Measurements from ENCODE around the gene BZW2. TPM values are rescaled to one million over a fixed set of nuclear protein-coding genes. Genes with fewer than 3 reads are reported as not detected.
"Not testable (repeated sequence)": the region's sequence is repeated elsewhere in the genome, so short reads cannot be mapped to it uniquely, and the experiment has no call there.

The BZW2 gene
- total RNA-seq, 2 experiments from 2014 or later: 84.2 to 89.8 TPM

GRCh38 chr7:16661924-16662323, 15.9 kb downstream of the BZW2 start:
- Mint-ChIP-seq H3K4me3 (no peak overlapping the region), H3K36me3 (peaks cover 16% of the 10 kb centered on the region), H3K27ac (no peak overlapping the region), H3K27me3 (no peaks in the 10 kb centered on the region), H3K9me3 (no peaks in the 10 kb centered on the region), H3K4me1 (ENCODE audit: low read depth) (peaks cover 16% of the 10 kb centered on the region)
- ChIA-PET POLR2A (no interaction called here), CTCF (no interaction called here)
- intact Hi-C loops (cut with micrococcal nuclease): loop anchor here (1.0 to 2.0 kb wide), 2 partner anchors 15 to 42 kb away; partner anchors contain the start of gene BZW2
- no peak for DNase-seq

- ChIA-PET POLR2A (no interaction called here), CTCF (no interaction called here)
- H3K9me3 Mint-ChIP-seq: no peaks in the 10 kb centered on the region
- intact Hi-C loops (cut with micrococcal nuclease): no loop called here
- DNase-seq: no peak
- no peak overlapping the region for H3K27ac Mint-ChIP-seq
- H3K4me1 Mint-ChIP-seq (ENCODE audit: low read depth): peaks cover 10% of the 10 kb centered on the region
- peaks cover 45% of the 10 kb centered on the region for H3K36me3 Mint-ChIP-seq
- no peak overlapping the region for H3K4me3 Mint-ChIP-seq
- no peaks in the 10 kb centered on the region for H3K27me3 Mint-ChIP-seq
Measured at GRCh38 chr7:16667355-16667754, 21.4 kb downstream of the BZW2 start.

- H3K27ac Mint-ChIP-seq: no peak overlapping the region
- DNase-seq: no peak
- H3K9me3 Mint-ChIP-seq: no peaks in the 10 kb centered on the region
- CTCF ChIA-PET: no interaction called here
- peaks cover 10% of the 10 kb centered on the region for H3K4me1 Mint-ChIP-seq (ENCODE audit: low read depth)
- H3K4me3 Mint-ChIP-seq: no peak overlapping the region
- intact Hi-C loops (cut with micrococcal nuclease): no loop called here
- H3K27me3 Mint-ChIP-seq: no peaks in the 10 kb centered on the region
- POLR2A ChIA-PET: no interaction called here
- peaks cover 52% of the 10 kb centered on the region for H3K36me3 Mint-ChIP-seq
Measured at GRCh38 chr7:16668049-16668858, 22.3 kb downstream of the BZW2 start.

GRCh38 chr7:16668978-16669377, 23.0 kb downstream of the BZW2 start:
- intact Hi-C loops (cut with micrococcal nuclease): no loop called here
- Mint-ChIP-seq H3K9me3 (no peaks in the 10 kb centered on the region), H3K27ac (no peak overlapping the region), H3K36me3 (peaks cover 52% of the 10 kb centered on the region), H3K27me3 (no peaks in the 10 kb centered on the region), H3K4me3 (no peak overlapping the region), H3K4me1 (ENCODE audit: low read depth) (peaks cover 10% of the 10 kb centered on the region)
- DNase-seq: no peak
- CTCF ChIA-PET: no interaction called here
- POLR2A ChIA-PET: no interaction called here

- POLR2A ChIA-PET: no interaction called here
Measured at GRCh38 chr7:16669581-16669980, 23.6 kb downstream of the BZW2 start.

GRCh38 chr7:16670021-16670420, 24.0 kb downstream of the BZW2 start:
- no peak for DNase-seq
- CTCF ChIA-PET: no interaction called here
- Mint-ChIP-seq H3K9me3 (no peaks in the 10 kb centered on the region), H3K27ac (no peak overlapping the region), H3K27me3 (no peaks in the 10 kb centered on the region), H3K36me3 (peaks cover 48% of the 10 kb centered on the region), H3K4me3 (no peak overlapping the region), H3K4me1 (ENCODE audit: low read depth) (peaks cover 10% of the 10 kb centered on the region)
- POLR2A ChIA-PET: no interaction called here
- intact Hi-C loops (cut with micrococcal nuclease): no loop called here

More at GRCh38 chr7:16669581-16669980, 23.6 kb downstream of the BZW2 start:
- Mint-ChIP-seq H3K9me3 (no peaks in the 10 kb centered on the region), H3K27me3 (no peaks in the 10 kb centered on the region), H3K27ac (no peak overlapping the region), H3K36me3 (peaks cover 48% of the 10 kb centered on the region), H3K4me1 (ENCODE audit: low read depth) (peaks cover 10% of the 10 kb centered on the region), H3K4me3 (no peak overlapping the region)
- CTCF ChIA-PET: no interaction called here
- intact Hi-C loops (cut with micrococcal nuclease): no loop called here
- DNase-seq: no peak

- H3K4me3 Mint-ChIP-seq: no peak overlapping the region
- H3K4me1 Mint-ChIP-seq (ENCODE audit: low read depth): peaks cover 10% of the 10 kb centered on the region
- no peaks in the 10 kb centered on the region for H3K9me3 Mint-ChIP-seq
- H3K36me3 Mint-ChIP-seq: peaks cover 50% of the 10 kb centered on the region
- ChIA-PET POLR2A (no interaction called here), CTCF (no interaction called here)
- no peaks in the 10 kb centered on the region for H3K27me3 Mint-ChIP-seq
- intact Hi-C loops (cut with micrococcal nuclease): no loop called here
- no peak overlapping the region for H3K27ac Mint-ChIP-seq
- no peak for DNase-seq
Measured at GRCh38 chr7:16670731-16671344, 24.9 kb downstream of the BZW2 start.

- no peak for DNase-seq
- CTCF ChIA-PET: no interaction called here
- no peak overlapping the region for H3K4me3 Mint-ChIP-seq
- H3K27ac Mint-ChIP-seq: no peak overlapping the region
- H3K9me3 Mint-ChIP-seq: no peaks in the 10 kb centered on the region
- H3K27me3 Mint-ChIP-seq: no peaks in the 10 kb centered on the region
- intact Hi-C loops (cut with micrococcal nuclease): no loop called here
- POLR2A ChIA-PET: no interaction called here
- peaks cover 10% of the 10 kb centered on the region for H3K4me1 Mint-ChIP-seq (ENCODE audit: low read depth)
- peaks cover 51% of the 10 kb centered on the region for H3K36me3 Mint-ChIP-seq
Measured at GRCh38 chr7:16671811-16672210, 25.8 kb downstream of the BZW2 start.

- no peaks in the 10 kb centered on the region for H3K9me3 Mint-ChIP-seq
- peaks cover 48% of the 10 kb centered on the region for H3K36me3 Mint-ChIP-seq
- no peak for DNase-seq
- H3K4me1 Mint-ChIP-seq (ENCODE audit: low read depth): peaks cover 5% of the 10 kb centered on the region
- intact Hi-C loops (cut with micrococcal nuclease): no loop called here
- no peak overlapping the region for H3K27ac Mint-ChIP-seq
- ChIA-PET CTCF (no interaction called here), POLR2A (interaction anchor here (0.5 kb wide), 1 partner anchor 121 kb away, joined by 4 read pairs; no protein-coding TSS in a partner anchor)
- H3K4me3 Mint-ChIP-seq: no peak overlapping the region
- no peaks in the 10 kb centered on the region for H3K27me3 Mint-ChIP-seq
Measured at GRCh38 chr7:16675277-16675676, 29.3 kb downstream of the BZW2 start.

GRCh38 chr7:16677978-16678494, 32.1 kb downstream of the BZW2 start:
- Mint-ChIP-seq H3K27ac (no peak overlapping the region), H3K4me3 (no peak overlapping the region), H3K9me3 (no peaks in the 10 kb centered on the region), H3K36me3 (peaks cover 53% of the 10 kb centered on the region), H3K4me1 (ENCODE audit: low read depth) (no peaks in the 10 kb centered on the region), H3K27me3 (no peaks in the 10 kb centered on the region)
- CTCF ChIA-PET: no interaction called here
- no peak for DNase-seq
- POLR2A ChIA-PET: no interaction called here
- intact Hi-C loops (cut with micrococcal nuclease): no loop called here

- H3K9me3 Mint-ChIP-seq; DNase-seq; POLR2A ChIA-PET; H3K27ac Mint-ChIP-seq; H3K4me3 Mint-ChIP-seq; intact Hi-C loops (cut with micrococcal nuclease); H3K27me3 Mint-ChIP-seq; H3K4me1 Mint-ChIP-seq (ENCODE audit: low read depth): not testable (repeated sequence)
- CTCF ChIA-PET: interaction anchor here (1.2 kb wide), 1 partner anchor 122 kb away, joined by 4 read pairs; no protein-coding TSS in a partner anchor
- H3K36me3 Mint-ChIP-seq: peaks cover 55% of the 10 kb centered on the region
Measured at GRCh38 chr7:16678645-16679566, 32.9 kb downstream of the BZW2 start.

GRCh38 chr7:16684935-16685334, 39.0 kb downstream of the BZW2 start:
- no peak overlapping the region for H3K4me3 Mint-ChIP-seq

More at GRCh38 chr7:16684935-16685334, 39.0 kb downstream of the BZW2 start:
- Mint-ChIP-seq H3K4me1 (ENCODE audit: low read depth) (peaks cover 7% of the 10 kb centered on the region), H3K36me3 (peaks cover 53% of the 10 kb centered on the region), H3K27ac (no peak overlapping the region), H3K27me3 (no peaks in the 10 kb centered on the region), H3K9me3 (no peaks in the 10 kb centered on the region)
- CTCF ChIA-PET: no interaction called here
- intact Hi-C loops (cut with micrococcal nuclease): no loop called here
- POLR2A ChIA-PET: no interaction called here
- DNase-seq: no peak

Measured in activated CD4-positive, alpha-beta memory T cell treated with anti-CD3 and anti-CD28 coated beads for 36 hours (primary cell).